Tibial nerve (tissue), 4 donors: ENCODE measurements around the gene PRELID1.

Experiments
- EP300 ChIP-seq, 2 donors: sonication (generic); formaldehyde crosslinking; IDR thresholded peaks; one replicate each; pipeline ENCODE4 v1.6.1; 2017; ENCODE audit warnings: antibody characterized with exemption in 2 of 2, mild to moderate bottlenecking in 1 of 2
- POLR2A ChIP-seq, 2 donors: fragments of 450-650 bp; IDR thresholded peaks; one replicate each; pipeline ENCODE4 v1.6.1; 2017; ENCODE audit warnings: antibody characterized with exemption in 2 of 2, mild to moderate bottlenecking in 2 of 2, moderate library complexity in 2 of 2
- TF ChIP-seq, protein P1 (sequence below), 5 experiments: fragments of 200-600 bp in 3 of 5; fragments of 450-650 bp in 2 of 5; sonication (generic) in 3 of 5; IDR thresholded peaks; one replicate each; pipeline ENCODE4 v1.5.1; 2016 to 2019; ENCODE audit warnings: antibody characterized with exemption in 5 of 5, mild to moderate bottlenecking in 3 of 5, moderate library complexity in 2 of 5

DNA sequence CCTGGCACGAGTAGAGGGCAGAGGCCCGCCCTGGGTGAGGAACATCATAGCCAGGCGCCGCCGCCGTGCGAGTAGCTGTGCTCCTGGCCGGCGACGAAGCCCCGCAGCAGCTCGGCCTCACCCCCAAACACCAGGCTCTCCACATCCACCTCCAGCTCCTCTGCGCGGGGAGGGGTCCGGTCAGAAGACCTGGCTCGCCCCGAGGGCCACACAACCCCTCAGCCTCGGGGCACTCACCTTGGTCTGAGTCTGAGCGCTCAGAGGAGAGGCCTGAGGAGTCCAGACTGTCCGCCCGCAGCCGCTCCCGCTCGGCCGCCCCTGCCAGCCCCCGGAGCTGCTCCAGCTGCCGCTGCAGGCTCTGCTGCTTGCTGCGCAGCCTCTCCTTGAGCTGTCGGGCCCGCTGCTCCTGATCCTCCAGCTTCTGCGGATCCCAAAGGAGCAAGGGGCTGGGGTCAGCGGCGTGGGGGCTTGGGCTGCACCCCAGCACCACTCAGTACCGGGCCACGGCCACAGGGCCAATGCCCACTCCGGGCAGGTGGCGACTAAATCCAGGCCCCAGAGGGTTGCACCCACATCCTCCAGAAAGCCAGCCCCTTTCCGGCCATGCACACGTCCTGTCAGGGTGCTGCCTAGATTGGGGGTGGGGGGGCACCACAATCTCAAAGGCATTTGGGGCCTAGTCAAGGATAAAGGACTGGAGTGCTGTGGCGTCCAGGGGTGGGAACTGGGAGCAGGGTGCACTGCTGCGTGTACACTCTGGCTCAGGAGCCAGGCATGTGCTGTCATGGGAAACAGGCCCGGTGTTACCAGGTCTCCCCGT is 4.2 kb downstream of the PRELID1 start:
- TF ChIP-seq POLR2A (IDR thresholded peaks at IDR 0.05) = no peak
- TF ChIP-seq, protein P1, sequence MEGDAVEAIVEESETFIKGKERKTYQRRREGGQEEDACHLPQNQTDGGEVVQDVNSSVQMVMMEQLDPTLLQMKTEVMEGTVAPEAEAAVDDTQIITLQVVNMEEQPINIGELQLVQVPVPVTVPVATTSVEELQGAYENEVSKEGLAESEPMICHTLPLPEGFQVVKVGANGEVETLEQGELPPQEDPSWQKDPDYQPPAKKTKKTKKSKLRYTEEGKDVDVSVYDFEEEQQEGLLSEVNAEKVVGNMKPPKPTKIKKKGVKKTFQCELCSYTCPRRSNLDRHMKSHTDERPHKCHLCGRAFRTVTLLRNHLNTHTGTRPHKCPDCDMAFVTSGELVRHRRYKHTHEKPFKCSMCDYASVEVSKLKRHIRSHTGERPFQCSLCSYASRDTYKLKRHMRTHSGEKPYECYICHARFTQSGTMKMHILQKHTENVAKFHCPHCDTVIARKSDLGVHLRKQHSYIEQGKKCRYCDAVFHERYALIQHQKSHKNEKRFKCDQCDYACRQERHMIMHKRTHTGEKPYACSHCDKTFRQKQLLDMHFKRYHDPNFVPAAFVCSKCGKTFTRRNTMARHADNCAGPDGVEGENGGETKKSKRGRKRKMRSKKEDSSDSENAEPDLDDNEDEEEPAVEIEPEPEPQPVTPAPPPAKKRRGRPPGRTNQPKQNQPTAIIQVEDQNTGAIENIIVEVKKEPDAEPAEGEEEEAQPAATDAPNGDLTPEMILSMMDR (IDR thresholded peaks at IDR 0.05) = no peak
- TF ChIP-seq EP300 (IDR thresholded peaks at IDR 0.05) = no peak
